ENCODE data around the gene LPGAT1. TPM values are rescaled to one million over a fixed set of nuclear protein-coding genes. Genes with fewer than 3 reads are reported as not detected.

LPGAT1 gene
- total RNA-seq, 1 donor from 2014 or later, result 21.4 TPM

DNA sequence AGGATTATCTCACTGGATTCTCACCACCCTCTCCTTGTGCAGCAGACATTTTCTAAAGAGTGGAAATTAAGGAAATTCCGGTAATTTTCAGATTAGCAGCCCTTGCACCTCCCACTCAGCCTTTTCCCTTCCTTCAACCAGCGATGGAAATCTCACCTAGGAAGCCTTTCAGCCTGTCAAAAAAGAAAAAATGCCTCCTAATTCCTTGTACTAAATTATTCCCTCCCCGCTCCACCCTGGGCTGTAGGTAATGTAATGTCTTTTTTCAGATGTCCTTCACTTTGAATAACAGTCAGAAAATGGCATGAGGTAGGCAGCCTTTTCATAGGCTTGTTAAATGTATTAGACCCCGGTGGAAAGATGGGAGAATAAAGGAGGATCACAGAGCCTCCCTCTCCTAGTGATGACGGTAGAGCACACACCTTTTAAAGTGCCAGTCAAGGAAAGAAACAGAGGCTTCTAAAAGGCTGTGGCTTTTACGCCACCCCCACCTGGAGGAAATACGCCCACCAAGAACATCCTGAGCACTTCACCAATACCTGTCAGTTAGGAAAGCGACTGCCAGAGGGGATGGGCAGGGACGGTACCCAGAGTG is 92.4 kb downstream of the LPGAT1 start:
- Histone ChIP-seq H3K27ac (ENCODE audit: low read depth, low read length) (no peak overlapping the region), H3K36me3 (ENCODE audit: control insufficient read depth in 3 of 3, insufficient read depth in 3 of 3, low read length in 3 of 3) (no peaks in the 10 kb centered on the region), H3K27me3 (ENCODE audit: control insufficient read depth in 3 of 3, insufficient read depth in 3 of 3, low read length in 3 of 3) (peaks cover 0 to 9% (median 0%) of the 10 kb centered on the region in 3 donors), H3K9ac (ENCODE audit: low read depth in 1 of 3, low read length in 3 of 3) (no peak overlapping the region), H3K4me1 (ENCODE audit: control insufficient read depth in 3 of 3, insufficient read depth in 3 of 3, low read length in 3 of 3) (peaks cover 0 to 2% (median 0%) of the 10 kb centered on the region in 3 donors), H3K4me3 (ENCODE audit: low read length in 3 of 3) (no peak overlapping the region), H3K9me3 (ENCODE audit: control insufficient read depth in 3 of 3, low read length in 3 of 3) (no peaks in the 10 kb centered on the region)

DNA sequence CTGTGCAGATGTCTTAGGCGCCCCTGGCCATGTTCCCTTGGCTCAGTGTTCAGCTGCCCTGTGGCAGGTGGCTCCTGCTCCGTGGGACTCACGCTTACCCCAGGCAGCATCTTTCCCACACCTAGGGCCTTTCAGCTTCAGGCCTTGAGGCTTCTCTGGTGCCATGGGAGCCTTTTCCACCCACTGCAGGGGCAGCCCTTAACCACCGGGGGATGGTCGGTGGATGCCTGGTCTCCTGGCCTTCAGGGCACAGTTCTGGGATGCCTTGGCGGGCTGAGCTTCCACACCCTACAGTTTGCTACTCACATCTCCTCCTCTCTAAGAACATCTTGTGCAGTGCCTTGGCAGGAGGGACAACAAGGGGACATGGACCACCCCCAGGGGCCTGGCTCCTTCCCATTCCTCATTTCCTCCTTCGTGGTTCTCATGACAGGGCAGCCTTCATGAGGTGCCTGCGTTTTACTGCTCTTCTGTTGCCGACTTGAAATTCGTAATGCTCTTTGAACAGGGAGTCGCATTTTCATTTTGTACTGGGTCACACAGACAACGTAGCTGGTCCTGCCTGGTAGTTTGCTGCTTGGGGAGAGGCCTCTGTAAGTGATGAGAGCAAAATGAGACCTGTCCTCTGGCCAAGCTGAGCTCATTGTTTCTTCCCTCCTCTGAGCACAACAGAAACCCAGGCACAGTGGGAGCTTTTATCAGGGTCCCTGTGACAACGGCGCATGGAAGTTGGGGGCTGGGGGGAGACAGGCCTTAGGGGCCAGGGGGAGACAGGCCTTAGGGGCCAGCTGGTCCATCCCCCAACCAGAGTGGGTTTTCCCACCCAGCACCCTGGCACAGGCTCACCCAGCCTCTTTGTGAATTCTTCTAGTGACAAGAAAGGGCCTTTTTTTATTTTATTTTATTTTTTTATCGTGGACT is 93.2 kb downstream of the LPGAT1 start:
- Histone ChIP-seq H3K36me3 (ENCODE audit: control insufficient read depth in 3 of 3, insufficient read depth in 3 of 3, low read length in 3 of 3) (no peaks in the 10 kb centered on the region), H3K27ac (ENCODE audit: low read depth, low read length) (no peak overlapping the region), H3K9me3 (ENCODE audit: control insufficient read depth in 3 of 3, low read length in 3 of 3) (no peaks in the 10 kb centered on the region), H3K4me3 (ENCODE audit: low read length in 3 of 3) (no peak overlapping the region), H3K4me1 (ENCODE audit: control insufficient read depth in 3 of 3, insufficient read depth in 3 of 3, low read length in 3 of 3) (peaks cover 0 to 2% (median 0%) of the 10 kb centered on the region in 3 donors), H3K27me3 (ENCODE audit: control insufficient read depth in 3 of 3, insufficient read depth in 3 of 3, low read length in 3 of 3) (peaks cover 0 to 9% (median 0%) of the 10 kb centered on the region in 3 donors), H3K9ac (ENCODE audit: low read depth in 1 of 3, low read length in 3 of 3) (no peak overlapping the region)

DNA sequence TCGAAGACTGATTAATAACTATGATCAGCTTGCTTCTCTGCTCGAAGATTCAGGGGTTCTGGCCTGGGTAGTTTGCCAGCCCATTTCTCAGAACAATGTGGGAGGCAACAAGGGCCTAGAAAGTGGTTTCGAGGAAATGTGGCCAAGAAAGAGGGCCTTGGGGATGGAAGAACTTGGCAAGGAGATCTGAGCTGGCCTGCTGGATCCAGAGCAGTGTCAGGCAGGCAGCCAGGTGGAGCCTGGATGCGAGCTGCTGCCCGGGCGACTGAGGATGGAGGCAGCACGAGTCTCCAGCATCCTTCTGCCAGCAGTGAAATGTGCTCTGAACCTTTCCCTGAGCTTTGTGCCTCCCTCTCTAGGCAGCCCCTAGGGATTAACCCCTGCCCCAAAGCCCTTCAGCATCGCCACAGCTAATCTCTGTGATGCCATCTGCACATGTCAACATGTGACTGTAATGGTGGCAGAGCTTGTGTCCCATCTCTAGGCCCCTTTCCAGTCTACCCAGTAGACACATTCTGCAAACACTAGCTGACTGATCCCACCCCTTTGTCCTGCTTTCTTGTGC is 94.1 kb downstream of the LPGAT1 start:
- no peak overlapping the region for H3K9ac ChIP-seq (ENCODE audit: low read depth in 1 of 3, low read length in 3 of 3)

DNA sequence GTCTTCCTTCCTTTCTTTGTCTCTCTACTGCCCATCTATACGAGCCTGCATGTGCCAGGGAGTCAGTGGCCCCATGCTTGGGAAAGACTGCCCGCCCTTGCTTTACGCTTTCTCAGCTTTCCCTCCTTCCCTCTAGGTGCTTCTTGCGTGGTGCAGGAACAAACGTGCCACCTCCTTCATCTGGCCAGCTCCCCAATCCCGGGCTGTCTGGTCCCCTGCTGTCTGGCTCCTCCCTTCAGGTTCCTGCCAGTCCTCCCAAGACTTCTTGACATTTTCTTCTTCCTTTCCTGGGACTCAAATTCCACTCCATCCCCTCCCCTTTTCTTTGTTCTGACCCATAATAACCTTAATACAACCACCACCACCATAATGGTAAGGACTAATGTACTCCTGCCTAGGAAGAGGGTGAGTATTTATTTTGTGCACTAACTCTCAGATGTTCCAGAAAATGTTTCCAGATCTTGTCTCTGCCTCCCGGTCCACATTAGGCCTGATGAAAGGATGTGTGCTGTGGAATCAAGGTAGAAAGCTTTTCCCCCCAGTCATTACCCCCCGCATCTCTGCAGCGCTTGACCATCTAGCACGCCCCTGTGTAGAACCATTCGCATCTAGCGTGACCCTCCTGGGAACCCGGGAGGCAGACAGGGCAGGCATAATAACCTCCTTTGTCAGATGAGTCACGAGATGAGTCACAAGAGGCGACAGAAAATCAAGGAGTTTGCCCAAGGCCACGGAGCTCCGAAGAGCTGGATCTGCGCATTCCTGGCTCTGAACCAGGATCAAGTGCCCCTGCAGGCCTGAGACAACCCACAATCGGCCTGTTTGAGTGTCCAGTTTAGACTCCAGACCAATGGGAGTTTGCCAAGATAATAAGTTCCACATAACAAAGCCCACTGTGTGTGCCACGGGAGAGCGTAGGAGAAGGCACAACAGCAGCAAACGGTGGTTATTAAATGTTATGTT is 95.1 kb downstream of the LPGAT1 start:
- Histone ChIP-seq H3K27me3 (ENCODE audit: control insufficient read depth in 3 of 3, insufficient read depth in 3 of 3, low read length in 3 of 3) (peaks cover 0 to 12% (median 0%) of the 10 kb centered on the region in 3 donors), H3K27ac (ENCODE audit: low read depth, low read length) (no peak overlapping the region), H3K9ac (ENCODE audit: low read depth in 1 of 3, low read length in 3 of 3) (no peak overlapping the region), H3K36me3 (ENCODE audit: control insufficient read depth in 3 of 3, insufficient read depth in 3 of 3, low read length in 3 of 3) (no peaks in the 10 kb centered on the region), H3K9me3 (ENCODE audit: control insufficient read depth in 3 of 3, low read length in 3 of 3) (no peaks in the 10 kb centered on the region), H3K4me1 (ENCODE audit: control insufficient read depth in 3 of 3, insufficient read depth in 3 of 3, low read length in 3 of 3) (peaks cover 0 to 2% (median 0%) of the 10 kb centered on the region in 3 donors), H3K4me3 (ENCODE audit: low read length in 3 of 3) (no peak overlapping the region)

More for the DNA sequence above, 94.1 kb downstream of the LPGAT1 start:
- Histone ChIP-seq H3K4me3 (ENCODE audit: low read length in 3 of 3) (no peak overlapping the region), H3K27me3 (ENCODE audit: control insufficient read depth in 3 of 3, insufficient read depth in 3 of 3, low read length in 3 of 3) (peaks cover 0 to 12% (median 0%) of the 10 kb centered on the region in 3 donors), H3K9me3 (ENCODE audit: control insufficient read depth in 3 of 3, low read length in 3 of 3) (no peaks in the 10 kb centered on the region), H3K36me3 (ENCODE audit: control insufficient read depth in 3 of 3, insufficient read depth in 3 of 3, low read length in 3 of 3) (no peaks in the 10 kb centered on the region), H3K4me1 (ENCODE audit: control insufficient read depth in 3 of 3, insufficient read depth in 3 of 3, low read length in 3 of 3) (peaks cover 0 to 2% (median 0%) of the 10 kb centered on the region in 3 donors), H3K27ac (ENCODE audit: low read depth, low read length) (no peak overlapping the region)

DNA sequence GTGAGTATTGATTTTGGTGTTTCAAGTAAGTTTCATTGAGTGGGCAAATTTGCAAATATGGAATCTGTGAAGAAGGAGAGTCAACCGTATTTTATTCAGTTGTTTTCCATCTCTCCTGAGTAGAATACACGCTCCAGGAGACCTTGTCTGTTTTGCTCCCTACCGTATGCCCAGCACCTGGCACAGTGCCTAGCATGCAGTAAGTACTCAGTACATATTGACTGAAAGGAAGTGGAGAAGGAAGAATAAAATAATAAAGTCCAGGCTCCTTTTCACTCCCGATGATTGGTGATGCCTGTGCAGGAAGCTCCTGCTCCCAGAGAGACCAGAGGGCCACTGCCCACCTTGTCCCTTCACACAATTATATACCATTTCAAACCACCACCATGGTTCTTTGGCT is 95.8 kb downstream of the LPGAT1 start:
- no peak overlapping the region for H3K27ac ChIP-seq (ENCODE audit: low read depth, low read length)
- H3K4me1 ChIP-seq (ENCODE audit: control insufficient read depth in 3 of 3, insufficient read depth in 3 of 3, low read length in 3 of 3), result peaks cover 0 to 2% (median 0%) of the 10 kb centered on the region in 3 donors
- no peaks in the 10 kb centered on the region for H3K36me3 ChIP-seq (ENCODE audit: control insufficient read depth in 3 of 3, insufficient read depth in 3 of 3, low read length in 3 of 3)
- H3K4me3 ChIP-seq (ENCODE audit: low read length in 3 of 3), result no peak overlapping the region
- H3K9ac ChIP-seq (ENCODE audit: low read depth in 1 of 3, low read length in 3 of 3), result no peak overlapping the region
- peaks cover 0 to 12% (median 2%) of the 10 kb centered on the region in 3 donors for H3K27me3 ChIP-seq (ENCODE audit: control insufficient read depth in 3 of 3, insufficient read depth in 3 of 3, low read length in 3 of 3)
- no peaks in the 10 kb centered on the region for H3K9me3 ChIP-seq (ENCODE audit: control insufficient read depth in 3 of 3, low read length in 3 of 3)

DNA sequence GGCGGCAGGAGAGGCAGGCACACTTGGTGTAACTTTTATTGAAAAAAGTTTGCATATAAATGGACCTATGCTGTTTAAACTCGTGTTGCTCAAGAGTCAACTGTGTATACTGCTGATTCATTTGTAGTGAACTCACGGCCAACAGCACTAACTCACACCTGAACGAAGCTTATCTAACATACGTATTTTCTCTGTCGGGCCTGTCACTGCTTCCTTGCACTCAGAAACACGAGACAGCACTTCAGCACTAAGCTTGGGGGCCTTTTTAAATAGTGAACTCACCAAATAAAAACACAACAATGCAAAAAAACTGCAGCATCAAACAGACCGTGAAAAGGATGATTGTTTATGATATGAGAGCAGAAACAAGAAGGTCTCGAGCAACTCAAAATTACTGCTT is 96.2 kb downstream of the LPGAT1 start:
- Histone ChIP-seq H3K4me3 (ENCODE audit: low read length in 3 of 3) (no peak overlapping the region), H3K4me1 (ENCODE audit: control insufficient read depth in 3 of 3, insufficient read depth in 3 of 3, low read length in 3 of 3) (peaks cover 0 to 2% (median 0%) of the 10 kb centered on the region in 3 donors), H3K36me3 (ENCODE audit: control insufficient read depth in 3 of 3, insufficient read depth in 3 of 3, low read length in 3 of 3) (no peaks in the 10 kb centered on the region), H3K9me3 (ENCODE audit: control insufficient read depth in 3 of 3, low read length in 3 of 3) (no peaks in the 10 kb centered on the region), H3K9ac (ENCODE audit: low read depth in 1 of 3, low read length in 3 of 3) (no peak overlapping the region), H3K27me3 (ENCODE audit: control insufficient read depth in 3 of 3, insufficient read depth in 3 of 3, low read length in 3 of 3) (peaks cover 0 to 12% (median 2%) of the 10 kb centered on the region in 3 donors), H3K27ac (ENCODE audit: low read depth, low read length) (no peak overlapping the region)

DNA sequence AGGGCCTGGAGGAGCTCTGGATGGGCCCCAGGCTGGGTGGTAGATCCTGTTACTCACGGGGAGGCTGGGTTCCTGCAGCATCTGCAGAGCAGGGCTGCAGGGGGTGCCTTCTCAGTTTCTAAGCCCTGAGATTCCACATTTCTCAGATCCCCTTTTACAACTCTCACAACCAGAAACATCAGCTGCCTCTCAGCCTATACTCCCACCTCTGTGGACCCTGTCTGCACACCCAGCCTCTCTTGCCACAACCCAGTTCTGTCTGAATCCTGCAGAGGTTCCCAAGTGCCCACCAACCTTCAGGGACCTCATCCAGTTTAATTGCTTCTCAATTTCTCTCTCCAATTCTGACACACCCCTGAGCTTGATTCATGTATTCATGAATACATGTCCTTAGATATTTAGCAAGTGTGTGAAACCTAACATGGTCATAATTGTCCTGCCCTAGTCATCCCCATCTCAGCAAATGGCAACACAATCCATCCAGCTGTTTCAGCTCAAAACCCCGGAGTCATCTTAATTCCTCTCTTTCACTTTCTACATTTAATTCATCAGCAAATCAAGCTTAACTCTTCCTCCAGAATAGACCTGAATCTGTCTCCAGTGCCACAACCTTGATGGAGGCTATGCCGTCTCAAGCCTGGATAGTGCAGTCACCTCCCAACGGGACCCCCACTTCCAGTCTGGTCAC is 98.1 kb downstream of the LPGAT1 start:
- Histone ChIP-seq H3K27ac (ENCODE audit: low read depth, low read length) (no peak overlapping the region), H3K4me1 (ENCODE audit: control insufficient read depth in 3 of 3, insufficient read depth in 3 of 3, low read length in 3 of 3) (peaks cover 0 to 2% (median 0%) of the 10 kb centered on the region in 3 donors), H3K36me3 (ENCODE audit: control insufficient read depth in 3 of 3, insufficient read depth in 3 of 3, low read length in 3 of 3) (no peaks in the 10 kb centered on the region), H3K27me3 (ENCODE audit: control insufficient read depth in 3 of 3, insufficient read depth in 3 of 3, low read length in 3 of 3) (peaks cover 0 to 12% (median 2%) of the 10 kb centered on the region in 3 donors), H3K9me3 (ENCODE audit: control insufficient read depth in 3 of 3, low read length in 3 of 3) (no peaks in the 10 kb centered on the region), H3K9ac (ENCODE audit: low read depth in 1 of 3, low read length in 3 of 3) (no peak overlapping the region), H3K4me3 (ENCODE audit: low read length in 3 of 3) (no peak overlapping the region)

DNA sequence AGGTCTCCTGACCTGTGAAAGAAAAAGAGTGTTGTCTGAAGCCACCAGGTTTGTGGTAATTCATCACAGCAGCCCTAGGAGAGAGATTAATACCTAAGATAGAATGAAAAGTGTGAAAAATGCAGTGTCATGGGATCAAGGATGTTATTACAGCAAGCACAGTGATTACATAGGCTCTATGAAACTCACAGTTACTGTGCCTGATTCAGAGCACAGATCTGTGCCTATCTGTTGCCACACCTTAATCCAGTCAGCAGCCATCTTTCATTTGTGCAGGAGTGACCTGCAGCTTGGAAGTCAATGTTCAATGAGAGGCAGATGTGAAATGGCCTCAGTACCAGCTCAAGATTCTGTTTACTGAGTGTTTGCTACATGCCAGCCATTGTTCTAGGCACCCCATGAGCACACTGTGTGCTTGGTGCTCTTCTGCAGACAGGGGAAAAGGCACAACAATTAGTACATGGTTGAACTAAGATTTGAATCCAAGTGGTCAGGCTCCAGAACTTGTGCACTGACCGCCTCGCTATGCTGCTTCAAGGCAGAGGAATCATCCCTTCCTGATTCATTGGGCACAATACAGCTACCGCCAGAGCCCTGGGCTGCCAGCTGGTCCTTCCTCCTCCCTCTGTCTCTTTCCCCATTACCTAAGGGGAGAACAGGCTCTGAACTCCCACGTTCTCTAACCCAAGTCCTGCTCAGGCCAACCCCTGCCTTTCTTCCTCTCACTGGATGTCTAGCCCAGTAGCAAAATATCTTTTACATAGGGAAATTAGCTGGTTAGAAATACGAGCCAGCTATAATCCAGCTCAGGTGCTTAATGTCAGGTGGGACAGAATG is 98.9 kb downstream of the LPGAT1 start:
- Histone ChIP-seq H3K27ac (ENCODE audit: low read depth, low read length) (no peak overlapping the region), H3K9ac (ENCODE audit: low read depth in 1 of 3, low read length in 3 of 3) (no peak overlapping the region), H3K27me3 (ENCODE audit: control insufficient read depth in 3 of 3, insufficient read depth in 3 of 3, low read length in 3 of 3) (peaks cover 0 to 6% (median 2%) of the 10 kb centered on the region in 3 donors), H3K4me3 (ENCODE audit: low read length in 3 of 3) (no peak overlapping the region), H3K9me3 (ENCODE audit: control insufficient read depth in 3 of 3, low read length in 3 of 3) (no peaks in the 10 kb centered on the region), H3K36me3 (ENCODE audit: control insufficient read depth in 3 of 3, insufficient read depth in 3 of 3, low read length in 3 of 3) (no peaks in the 10 kb centered on the region), H3K4me1 (ENCODE audit: control insufficient read depth in 3 of 3, insufficient read depth in 3 of 3, low read length in 3 of 3) (peaks cover 0 to 2% (median 0%) of the 10 kb centered on the region in 3 donors)
